ENCODE measurements around the gene HERC2. TPM values are rescaled to one million over a fixed set of nuclear protein-coding genes. Genes with fewer than 3 reads are reported as not detected.

The HERC2 gene
- total and polyA plus RNA-seq, 2 donors (not counting 3 experiments of a cell fraction or from before 2014, with no cell fraction given) = 46.1 to 83.9 TPM

DNA sequence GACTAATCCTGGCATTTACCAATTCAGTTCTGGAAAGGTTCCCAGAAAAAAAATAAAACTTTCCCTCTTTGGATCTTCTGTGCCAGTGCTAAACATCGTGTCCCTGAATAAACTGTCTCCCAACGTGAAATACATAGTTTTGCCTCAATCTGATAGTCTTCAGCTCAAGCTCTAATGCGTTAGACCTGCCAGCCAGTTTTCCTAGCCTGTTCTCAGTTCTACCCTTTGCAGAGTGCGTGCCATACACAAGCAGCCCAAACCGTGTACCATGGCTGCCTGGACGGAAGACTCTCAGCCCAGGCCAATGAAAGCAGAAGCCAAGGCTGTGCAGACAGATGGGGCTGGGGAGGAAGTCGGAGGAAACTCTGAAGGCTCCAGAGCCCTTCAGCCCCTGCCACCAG is 211.5 kb downstream of the HERC2 start:
- Histone ChIP-seq H2AFZ (ENCODE audit: low read depth, low read length) (no peak overlapping the region), H3K4me2 (ENCODE audit: insufficient read depth, low read length) (no peak overlapping the region), H3K9ac (replicated peaks; ENCODE audit: extremely low read depth, insufficient read depth, low read length) (no peak overlapping the region), H3K4me3 (replicated peaks in 1 of 3; ENCODE audit: insufficient read depth in 1 of 3, low read depth in 1 of 3, low read length in 3 of 3) (no peak overlapping the region), H4K20me1 (replicated peaks; ENCODE audit: control insufficient read depth, extremely low read depth, insufficient read depth, low read length) (no peaks in the 10 kb centered on the region), H3K4me1 (ENCODE audit: control insufficient read depth, extremely low read depth, insufficient read depth, low read length) (peaks cover 10% of the 10 kb centered on the region), H3K36me3 (ENCODE audit: control insufficient read depth in 2 of 2, extremely low read depth in 1 of 2, insufficient read depth in 2 of 2, low read length in 2 of 2) (peaks cover 9 to 38% of the 10 kb centered on the region in 2 experiments), H3K9me3 (replicated peaks; ENCODE audit: control insufficient read depth, insufficient read depth, low read length) (no peaks in the 10 kb centered on the region), H3K27ac (ENCODE audit: insufficient read depth, low read depth, low read length) (no peak overlapping the region), H3K9me1 (replicated peaks; ENCODE audit: control insufficient read depth, extremely low read depth, insufficient read depth, low read length) (no peaks in the 10 kb centered on the region), H3K27me3 (ENCODE audit: control insufficient read depth in 2 of 2, insufficient read depth in 2 of 2, low read length in 2 of 2) (no peaks in the 10 kb centered on the region), H3K79me2 (ENCODE audit: control insufficient read depth, insufficient read depth, low read length) (no peaks in the 10 kb centered on the region)
- intact Hi-C loops (cut with micrococcal nuclease) = no loop called here
- POLR2A ChIA-PET = no interaction called here
- TF ChIP-seq MYC (IDR thresholded peaks at IDR 0.05; ENCODE audit: low read depth, low read length) = no peak
- DNase-seq (ENCODE audit: low read depth, low spot score) (no peak), FAIRE-seq (no peak)
- dilution Hi-C loops (cut with MboI; ENCODE audit: extremely low pct_ligation_motif_present, low sequenced_read_pairs) = no loop called here
- no TSS peak for BruUV-seq (replicated peaks)
- CTCF ChIA-PET = interaction anchor here (1.5 to 4.8 kb wide), 3 partner anchors 9 to 15 kb away, joined by 4 to 35 read pairs (median 5); partner anchors contain the start of gene OCA2

DNA sequence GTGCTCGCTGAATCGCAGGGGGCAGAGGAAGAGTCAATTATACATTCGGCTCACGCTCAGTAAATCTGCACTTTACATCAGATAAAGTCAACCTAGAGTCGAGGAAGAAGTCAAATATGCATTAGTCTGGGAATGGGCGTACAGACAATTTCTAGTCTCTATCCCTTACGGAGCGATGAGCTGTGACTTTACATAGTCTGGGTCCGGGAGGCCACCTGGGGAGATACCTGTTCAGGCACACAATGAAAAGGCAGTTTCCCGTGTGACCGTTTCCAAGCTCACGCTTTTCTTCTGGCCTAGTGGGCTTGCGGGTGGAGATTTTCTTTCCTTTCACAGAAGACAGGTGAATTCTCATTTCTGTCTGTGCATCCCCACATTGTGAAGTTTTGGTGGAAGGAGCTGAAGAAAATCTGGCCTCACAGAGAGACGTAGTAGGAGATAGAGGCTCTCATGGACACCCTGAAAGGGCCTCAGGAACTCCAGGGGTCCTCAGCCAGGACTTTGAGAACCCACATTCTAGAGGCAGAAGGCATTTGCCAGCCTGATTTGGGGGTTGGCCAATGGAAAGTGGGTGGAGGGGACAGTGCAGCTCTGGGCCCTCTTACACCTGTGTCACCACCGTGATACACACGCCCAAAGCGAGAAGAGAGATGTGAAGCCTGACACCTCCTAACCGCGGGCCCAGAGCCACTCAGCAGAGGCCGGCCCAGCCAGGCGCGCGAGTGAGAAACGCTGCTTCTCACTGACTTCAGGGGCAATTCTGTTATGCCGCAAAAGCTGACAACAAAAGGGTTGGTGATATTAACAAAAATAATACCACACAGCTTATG is 212.1 kb downstream of the HERC2 start:
- no peak overlapping the region for H2AFZ ChIP-seq (ENCODE audit: low read depth, low read length)
- intact Hi-C loops (cut with micrococcal nuclease) = no loop called here
- TF ChIP-seq, protein P1, sequence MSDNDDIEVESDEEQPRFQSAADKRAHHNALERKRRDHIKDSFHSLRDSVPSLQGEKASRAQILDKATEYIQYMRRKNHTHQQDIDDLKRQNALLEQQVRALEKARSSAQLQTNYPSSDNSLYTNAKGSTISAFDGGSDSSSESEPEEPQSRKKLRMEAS (IDR thresholded peaks at IDR 0.05; ENCODE audit: insufficient read depth, insufficient read length) = no peak
- TF ChIP-seq GATA2 (IDR thresholded peaks at IDR 0.05; ENCODE audit: insufficient read depth, insufficient read length, low read depth, low read length) (no peak), JUN (IDR thresholded peaks at IDR 0.05; ENCODE audit: borderline replicate concordance, insufficient read depth, insufficient read length, low read depth) (no peak), CTCF (IDR thresholded peaks at IDR 0.05; ENCODE audit: extremely low read depth in 1 of 2, insufficient read depth in 1 of 2, low read depth in 1 of 2, low read length in 2 of 2) (no peak), FOS (IDR thresholded peaks at IDR 0.05; ENCODE audit: borderline replicate concordance, insufficient read depth, low read length) (no peak), MYC (IDR thresholded peaks at IDR 0.05; ENCODE audit: low read depth, low read length) (no peak), POLR2AphosphoS5 (IDR thresholded peaks at IDR 0.05; ENCODE audit: insufficient read depth, low read depth, low read length) (no peak), POLR2A (IDR thresholded peaks at IDR 0.05; ENCODE audit: low read depth, low read length) (no peak), EZH2 (IDR thresholded peaks at IDR 0.05; ENCODE audit: borderline replicate concordance, low read depth, low read length, severe bottlenecking) (no peak)

More for the DNA sequence above, 212.1 kb downstream of the HERC2 start:
- no peaks in the 10 kb centered on the region for H3K9me1 ChIP-seq (replicated peaks; ENCODE audit: control insufficient read depth, extremely low read depth, insufficient read depth, low read length)
- H4K20me1 ChIP-seq (replicated peaks; ENCODE audit: control insufficient read depth, extremely low read depth, insufficient read depth, low read length) = no peaks in the 10 kb centered on the region
- FAIRE-seq (no peak), DNase-seq (ENCODE audit: low read depth, low spot score) (no peak)
- H3K79me2 ChIP-seq (ENCODE audit: control insufficient read depth, insufficient read depth, low read length) = no peaks in the 10 kb centered on the region
- no peak overlapping the region for H3K27ac ChIP-seq (ENCODE audit: insufficient read depth, low read depth, low read length)
- peaks cover 9 to 31% of the 10 kb centered on the region in 2 experiments for H3K36me3 ChIP-seq (ENCODE audit: control insufficient read depth in 2 of 2, extremely low read depth in 1 of 2, insufficient read depth in 2 of 2, low read length in 2 of 2)
- dilution Hi-C loops (cut with MboI; ENCODE audit: extremely low pct_ligation_motif_present, low sequenced_read_pairs) = no loop called here
- POLR2A ChIA-PET = no interaction called here
- CTCF ChIA-PET = interaction anchor here (0.9 to 4.8 kb wide), 4 partner anchors 10 to 1218 kb away, joined by 4 to 35 read pairs (median 4); partner anchors contain the start of gene OCA2
- H3K27me3 ChIP-seq (ENCODE audit: control insufficient read depth in 2 of 2, insufficient read depth in 2 of 2, low read length in 2 of 2) = no peaks in the 10 kb centered on the region
- no peaks in the 10 kb centered on the region for H3K9me3 ChIP-seq (replicated peaks; ENCODE audit: control insufficient read depth, insufficient read depth, low read length)
- no TSS peak for BruUV-seq (replicated peaks)
- no peak overlapping the region for H3K9ac ChIP-seq (replicated peaks; ENCODE audit: extremely low read depth, insufficient read depth, low read length)
- H3K4me3 ChIP-seq (replicated peaks in 1 of 3; ENCODE audit: insufficient read depth in 1 of 3, low read depth in 1 of 3, low read length in 3 of 3) = no peak overlapping the region
- no peak overlapping the region for H3K4me2 ChIP-seq (ENCODE audit: insufficient read depth, low read length)
- peaks cover 10% of the 10 kb centered on the region for H3K4me1 ChIP-seq (ENCODE audit: control insufficient read depth, extremely low read depth, insufficient read depth, low read length)
